BJ (cell line): ENCODE data around the gene BHLHE40. TPM values are rescaled to one million over a fixed set of nuclear protein-coding genes. Genes with fewer than 3 reads are reported as not detected.

Source experiments
- CTCF ChIA-PET: fragments of 350-600 bp; formaldehyde crosslinking; extraction: SDS; loops from one replicate; lab custom pipeline; 2021; ENCODE audit warnings: antibody characterized with exemption, inconsistent platforms; lab: Yijun Ruan, JAX
- POLR2A ChIA-PET: fragments of 300-600 bp; sonication (Branson Sonifier 250); formaldehyde crosslinking; extraction: SDS; loops from one replicate; lab custom pipeline; 2021; ENCODE audit warnings: antibody characterized with exemption; lab: Charles Lee
- DNase-seq: peaks from one replicate; pipeline ENCODE4 v3.0.0-alpha.2; 2011; ENCODE audit warnings: low read depth
- H3K27me3 ChIP-seq: 2 replicates; pipeline ENCODE4 v1.6.0; 2011; ENCODE audit warnings: low read length; ENCODE audit not compliant: control insufficient read depth, insufficient read depth
- H3K36me3 ChIP-seq: 2 replicates; pipeline ENCODE4 v1.5.1; 2011; ENCODE audit warnings: low read length; ENCODE audit not compliant: control insufficient read depth, insufficient read depth
- H3K4me3 ChIP-seq: 2 replicates; pipeline ENCODE4 v1.5.1; 2011; ENCODE audit warnings: low read depth, mild to moderate bottlenecking, control low read depth, low read length
- CTCF ChIP-seq: IDR thresholded peaks from 2 replicates; pipeline ENCODE4 v1.5.1; 2011; ENCODE audit warnings: low read depth, mild to moderate bottlenecking, control low read depth, inconsistent platforms, low read length, moderate library complexity; ENCODE audit not compliant: insufficient read depth
- polyA plus RNA-seq: library from polyadenylated mRNA; depleted of rRNA; stranded (reverse); fragments of >200 nt; gene quantifications from 2 replicates; pipeline ENCODE4 v1.2.3, GENCODE V29; 2011

BHLHE40 gene
- polyA plus RNA-seq, 1 experiment = 18.8 TPM

DNA sequence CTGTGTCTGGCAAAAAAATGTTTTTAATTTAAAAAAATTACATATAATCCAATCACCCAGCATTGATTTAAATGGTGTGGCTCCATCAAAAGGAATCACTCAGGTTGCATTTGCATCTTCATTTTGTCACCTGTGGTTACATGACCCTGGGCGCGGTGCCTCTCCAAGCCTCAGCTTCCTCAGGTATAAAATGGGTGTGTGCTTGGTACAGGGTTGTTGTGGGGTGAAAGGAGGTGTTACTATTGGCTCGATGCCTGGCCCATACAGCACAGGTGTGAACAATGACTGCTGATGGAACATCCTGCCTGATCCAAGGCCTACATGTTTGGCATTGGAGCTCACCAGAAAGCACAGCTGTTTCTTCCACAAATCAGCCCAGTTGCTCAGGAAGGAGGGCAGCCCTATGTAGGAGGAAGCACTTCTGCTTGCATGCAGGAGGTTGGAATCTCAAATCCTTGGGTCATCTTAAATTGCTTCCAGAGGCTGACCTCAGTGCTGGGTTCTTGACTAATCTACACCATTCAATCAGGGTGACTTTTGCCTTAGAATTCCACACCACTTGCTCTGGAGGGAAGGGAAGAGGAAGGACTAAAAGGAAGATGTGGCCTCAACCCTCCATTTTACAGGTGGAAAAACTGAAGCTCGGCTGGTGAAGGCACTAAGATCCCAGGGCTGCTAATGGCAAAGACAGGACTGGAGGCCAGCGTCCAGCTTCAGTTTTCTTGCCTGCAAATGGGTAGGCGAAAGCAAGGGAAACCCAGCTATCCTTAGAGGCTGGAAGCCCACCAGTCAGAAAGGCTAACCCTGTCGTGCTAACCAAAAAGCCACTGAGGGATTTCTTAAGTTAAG lies 31.7 kb downstream of the BHLHE40 start:
- no peak for TF ChIP-seq CTCF
- Histone ChIP-seq H3K4me3 (no peak overlapping the region), H3K27me3 (no peaks in the 10 kb centered on the region), H3K36me3 (no peaks in the 10 kb centered on the region)
- no peak for DNase-seq
- POLR2A ChIA-PET = no interaction called here
- CTCF ChIA-PET = interaction anchor here (1.4 kb wide), 1 partner anchor 299 kb away, joined by 3 read pairs; no protein-coding TSS in a partner anchor

GRCh38 chr3:5011555-5012256 lies 32.5 kb downstream of the BHLHE40 start:
- no peak for DNase-seq
- H3K4me3 ChIP-seq = no peak overlapping the region
- ChIA-PET POLR2A (interaction anchor here (0.6 kb wide), 1 partner anchor 335 kb away, joined by 5 read pairs; no protein-coding TSS in a partner anchor), CTCF (interaction anchor here (1.0 to 1.8 kb wide), 2 partner anchors 12 to 300 kb away, joined by 3 to 5 read pairs; no protein-coding TSS in a partner anchor)
- no peak for TF ChIP-seq CTCF
- H3K27me3 ChIP-seq = no peaks in the 10 kb centered on the region
- H3K36me3 ChIP-seq = no peaks in the 10 kb centered on the region

DNA sequence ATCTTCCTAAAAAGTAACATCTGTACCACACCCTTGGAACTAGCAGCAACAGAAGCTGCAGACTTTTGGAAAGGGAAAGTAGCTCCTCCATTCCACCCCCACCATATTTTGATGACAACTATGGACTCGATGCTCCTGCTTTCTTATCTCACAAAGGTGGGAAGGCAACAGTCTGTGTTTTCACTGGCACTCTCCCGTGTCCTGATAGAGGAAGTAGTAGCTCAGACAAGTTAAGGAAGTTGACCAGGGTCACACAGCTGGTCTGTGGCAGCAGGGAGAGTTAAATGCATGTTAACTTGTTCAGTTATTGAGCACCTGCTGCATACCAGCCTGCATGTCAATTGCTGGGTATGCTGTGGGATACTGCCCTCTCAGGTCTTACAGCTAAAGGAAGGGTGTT lies 33.1 kb downstream of the BHLHE40 start:
- Histone ChIP-seq H3K27me3 (no peaks in the 10 kb centered on the region), H3K36me3 (no peaks in the 10 kb centered on the region), H3K4me3 (no peak overlapping the region)
- CTCF ChIA-PET = interaction anchor here (1.0 to 1.8 kb wide), 3 partner anchors 11 to 301 kb away, joined by 3 to 5 read pairs (median 3); no protein-coding TSS in a partner anchor
- no peak for TF ChIP-seq CTCF
- POLR2A ChIA-PET = interaction anchor here (0.6 kb wide), 1 partner anchor 335 kb away, joined by 5 read pairs; no protein-coding TSS in a partner anchor
- DNase-seq = no peak

DNA sequence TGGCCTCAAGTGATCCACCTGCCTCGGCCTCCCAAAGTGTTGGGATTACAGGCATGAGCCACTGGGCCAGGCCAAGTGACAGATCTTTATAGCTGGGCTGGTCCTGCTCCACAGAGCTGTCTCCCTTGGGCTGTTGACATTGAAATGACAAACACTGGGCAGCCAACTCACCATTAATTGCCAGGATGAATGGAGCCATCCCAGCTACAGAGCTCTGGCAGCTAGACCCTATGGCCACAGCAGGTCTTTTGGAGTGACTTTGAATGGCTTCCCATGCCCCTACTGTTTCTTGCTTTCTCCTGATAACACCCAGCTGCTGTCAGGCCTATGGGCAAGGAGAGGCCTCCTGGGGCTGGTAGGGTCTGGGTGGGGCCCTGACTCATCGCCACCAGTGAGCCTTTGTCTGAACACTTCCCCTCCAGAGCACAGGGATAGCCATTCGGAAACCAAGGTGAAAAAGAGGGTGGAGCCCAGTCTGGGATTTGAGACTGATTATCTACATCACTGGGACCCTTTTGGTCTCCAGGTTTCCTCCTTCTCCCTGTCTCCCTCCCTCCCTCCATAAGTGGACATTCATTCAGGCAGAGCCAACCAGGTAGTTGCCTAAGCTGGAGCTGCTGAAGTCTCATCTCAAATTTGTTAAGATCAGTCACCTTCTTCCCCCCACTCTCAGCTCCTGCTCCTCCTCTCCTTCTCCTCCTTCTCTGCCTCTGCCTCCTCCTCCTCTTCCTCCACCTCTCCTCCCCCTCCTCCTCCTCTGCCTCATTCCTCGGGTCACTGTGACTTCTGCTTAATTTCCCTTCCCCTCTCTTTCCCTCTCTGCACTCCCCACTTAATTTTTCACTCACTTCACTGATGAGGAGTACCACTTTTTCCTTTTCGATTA lies 34.0 kb downstream of the BHLHE40 start:
- H3K36me3 ChIP-seq = no peaks in the 10 kb centered on the region
- no peaks in the 10 kb centered on the region for H3K27me3 ChIP-seq
- no peak for DNase-seq
- POLR2A ChIA-PET = no interaction called here
- CTCF ChIA-PET = interaction anchor here (0.9 to 1.8 kb wide), 3 partner anchors 21 to 302 kb away, joined by 3 to 5 read pairs (median 3); no protein-coding TSS in a partner anchor
- H3K4me3 ChIP-seq = no peak overlapping the region
- no peak for TF ChIP-seq CTCF
